ENCODE data around the gene HNMT.

DNA sequence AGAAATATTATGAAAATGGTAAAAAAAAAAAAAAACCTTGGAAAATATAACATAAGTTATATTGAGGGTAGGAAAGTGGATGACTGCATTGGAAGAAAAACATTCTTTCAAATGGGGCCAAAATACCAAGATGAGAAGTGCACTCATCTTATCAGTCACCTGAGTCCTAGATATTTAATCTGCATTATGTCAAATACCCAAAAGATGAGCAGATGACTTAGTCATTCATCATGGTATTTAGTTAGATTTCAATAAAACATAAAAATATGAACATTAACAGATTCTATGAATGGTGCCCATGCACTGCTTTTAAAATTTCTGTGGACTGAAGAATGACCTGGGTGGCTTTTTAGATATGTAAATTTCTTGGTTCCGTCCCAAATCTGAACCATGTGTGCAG, 56.9 kb downstream of the HNMT start:
- TF ChIP-seq, protein P1, sequence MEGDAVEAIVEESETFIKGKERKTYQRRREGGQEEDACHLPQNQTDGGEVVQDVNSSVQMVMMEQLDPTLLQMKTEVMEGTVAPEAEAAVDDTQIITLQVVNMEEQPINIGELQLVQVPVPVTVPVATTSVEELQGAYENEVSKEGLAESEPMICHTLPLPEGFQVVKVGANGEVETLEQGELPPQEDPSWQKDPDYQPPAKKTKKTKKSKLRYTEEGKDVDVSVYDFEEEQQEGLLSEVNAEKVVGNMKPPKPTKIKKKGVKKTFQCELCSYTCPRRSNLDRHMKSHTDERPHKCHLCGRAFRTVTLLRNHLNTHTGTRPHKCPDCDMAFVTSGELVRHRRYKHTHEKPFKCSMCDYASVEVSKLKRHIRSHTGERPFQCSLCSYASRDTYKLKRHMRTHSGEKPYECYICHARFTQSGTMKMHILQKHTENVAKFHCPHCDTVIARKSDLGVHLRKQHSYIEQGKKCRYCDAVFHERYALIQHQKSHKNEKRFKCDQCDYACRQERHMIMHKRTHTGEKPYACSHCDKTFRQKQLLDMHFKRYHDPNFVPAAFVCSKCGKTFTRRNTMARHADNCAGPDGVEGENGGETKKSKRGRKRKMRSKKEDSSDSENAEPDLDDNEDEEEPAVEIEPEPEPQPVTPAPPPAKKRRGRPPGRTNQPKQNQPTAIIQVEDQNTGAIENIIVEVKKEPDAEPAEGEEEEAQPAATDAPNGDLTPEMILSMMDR (conservative IDR thresholded peaks at IDR 0.05; ENCODE audit: low read length): no peak
- TF ChIP-seq EZH2phosphoT487 (IDR thresholded peaks at IDR 0.05; ENCODE audit: borderline replicate concordance): no peak

Measured in Loucy (cell line).